GM21367 (cell line): ENCODE results near the gene CDH4.

Experiments used
- ATAC-seq: cut with Tn5 transposase; IDR thresholded peaks from one replicate; pipeline ENCODE4 v1.9.1; 2021; ENCODE audit not compliant: unreplicated experiment

The CDH4 gene

DNA sequence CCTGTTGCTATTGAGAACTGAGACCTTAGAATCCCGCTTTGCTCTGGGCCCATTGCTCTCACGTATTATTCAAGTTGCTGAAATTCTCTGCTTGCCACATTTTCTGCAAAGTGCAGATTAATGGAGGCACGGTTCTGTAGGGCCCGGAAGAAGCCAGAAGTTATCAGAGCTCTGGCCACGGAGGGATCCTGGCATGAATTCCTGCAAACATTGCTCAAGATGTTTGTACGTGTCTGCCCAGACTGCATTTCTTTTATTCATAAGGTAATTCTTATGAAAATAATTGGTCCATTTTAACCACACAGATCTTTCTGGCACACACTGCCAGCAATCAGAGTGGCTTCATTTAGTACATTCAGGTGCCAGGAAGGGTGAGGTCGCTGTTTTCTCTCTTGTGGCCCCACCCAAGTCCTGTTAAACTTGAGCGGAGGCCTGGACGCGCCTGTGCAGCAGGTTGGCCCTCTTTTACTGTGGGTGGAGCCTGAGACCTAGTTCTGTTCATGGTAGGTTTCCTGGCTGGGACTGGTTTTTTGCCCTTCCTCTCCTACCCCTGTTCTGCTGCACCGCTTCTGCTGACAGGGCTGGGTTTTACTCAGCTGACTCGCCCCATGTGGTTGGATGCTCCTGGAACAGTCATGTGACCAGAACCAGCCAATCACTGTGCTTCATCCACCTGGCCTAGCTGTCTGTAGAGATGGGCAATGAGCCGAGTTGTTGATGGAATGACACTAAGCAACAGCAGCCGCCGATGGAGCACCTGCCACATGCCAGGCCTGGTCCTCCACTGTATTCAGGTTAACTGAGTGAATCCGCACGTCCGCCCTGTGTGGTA is 230.2 kb downstream of the CDH4 start:
- no peak for ATAC-seq

DNA sequence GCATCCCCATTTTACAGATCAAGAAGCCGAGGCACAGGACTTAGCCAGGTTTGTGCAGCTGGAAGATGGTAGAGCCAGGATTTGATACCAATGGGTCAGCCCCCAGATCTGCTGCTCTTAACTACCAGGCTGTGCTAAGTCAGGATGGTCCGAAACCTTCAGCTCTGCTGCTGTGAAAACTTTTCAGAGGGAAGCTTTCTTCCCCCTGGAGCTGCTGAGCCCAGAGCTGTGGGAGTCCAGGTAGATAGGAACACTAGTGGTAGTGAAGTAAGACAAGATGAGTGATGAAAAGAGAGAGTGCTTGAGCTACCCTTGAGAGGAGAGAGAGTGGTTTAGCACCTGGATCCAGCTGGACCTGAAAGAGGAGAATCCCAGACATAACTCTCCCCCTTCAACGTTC is 230.8 kb downstream of the CDH4 start:
- no peak for ATAC-seq

GRCh38 chr20:61483336-61484067 is 231.4 kb downstream of the CDH4 start:
- ATAC-seq, result no peak

GRCh38 chr20:61486198-61486597 is 234.1 kb downstream of the CDH4 start:
- ATAC-seq, result no peak

DNA sequence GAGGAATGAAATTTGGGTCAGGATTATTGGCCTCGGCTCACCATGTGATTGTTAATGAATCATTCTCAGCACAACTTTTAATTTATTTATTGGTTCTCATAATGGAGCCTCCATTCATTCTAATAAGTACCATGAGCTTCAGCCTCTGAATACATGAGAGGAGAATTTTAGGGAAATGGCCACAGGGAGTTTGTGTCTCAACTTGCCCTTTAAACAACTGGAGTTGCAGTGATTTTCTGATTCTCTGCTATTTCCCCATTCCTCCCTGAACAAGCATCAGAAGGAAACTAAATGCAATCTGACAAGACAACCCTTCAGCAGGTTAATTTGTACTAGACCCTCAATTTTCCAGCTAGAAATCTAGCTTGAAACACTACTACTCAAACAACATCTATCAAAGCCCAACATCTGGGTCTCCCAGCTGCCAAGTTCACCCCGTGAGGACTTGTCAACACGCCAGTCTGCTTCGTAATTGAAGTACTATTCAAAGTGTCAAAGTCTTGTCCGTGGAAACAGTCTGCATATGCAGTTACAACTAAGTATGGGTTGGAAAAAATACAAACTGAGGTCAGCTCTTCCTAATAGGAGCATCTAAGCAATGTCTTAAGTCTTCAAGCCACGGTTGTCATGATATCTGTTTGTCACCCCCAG is 235.4 kb downstream of the CDH4 start:
- no peak for ATAC-seq

- no peak for ATAC-seq
Observed at GRCh38 chr20:61487997-61488371, 235.9 kb downstream of the CDH4 start.

DNA sequence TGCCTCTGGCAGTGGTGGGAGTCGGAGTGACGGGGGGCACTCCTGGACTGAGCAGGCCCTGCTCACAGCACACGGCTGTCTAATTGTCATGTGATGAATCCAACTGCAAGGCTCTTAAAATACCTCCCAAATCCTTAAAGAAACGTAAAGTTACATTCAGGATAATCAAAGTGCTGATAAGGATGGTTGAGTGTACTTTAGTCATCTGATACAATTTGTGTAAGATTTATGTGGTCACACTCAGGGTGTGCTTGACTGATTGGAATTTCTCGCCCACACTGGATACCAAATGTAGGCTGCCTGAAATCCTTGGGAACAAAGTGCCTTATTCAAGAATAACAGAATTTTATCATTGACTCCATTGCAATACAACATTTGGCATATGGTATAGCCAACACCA is 238.7 kb downstream of the CDH4 start:
- ATAC-seq, result no peak

GRCh38 chr20:61492065-61492464 is 240.0 kb downstream of the CDH4 start:
- no peak for ATAC-seq

DNA sequence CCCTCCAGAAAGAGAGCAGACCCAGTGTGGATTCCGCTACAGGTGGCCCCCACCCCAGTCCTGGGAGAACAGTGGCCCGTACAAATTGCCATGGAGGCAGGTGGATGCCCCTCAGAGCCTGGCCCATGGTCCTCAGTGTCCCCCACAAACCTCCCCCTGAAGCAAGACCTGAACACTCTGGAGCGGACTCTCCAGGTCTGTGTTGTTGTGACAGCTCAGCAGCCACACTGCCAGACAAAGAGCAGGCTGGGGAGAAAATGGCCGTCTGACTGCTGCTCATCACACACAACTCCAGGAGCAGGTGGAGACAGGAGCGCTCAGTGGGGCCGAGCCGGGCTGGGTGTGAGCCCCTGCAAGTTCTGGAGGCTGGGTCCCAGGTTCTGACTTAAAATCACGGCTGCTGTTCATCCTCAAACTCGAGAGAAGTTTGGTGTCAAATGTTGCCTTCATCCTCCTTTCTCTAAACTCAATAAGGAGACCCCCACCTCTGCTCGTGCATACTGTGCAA is 241.8 kb downstream of the CDH4 start:
- ATAC-seq, result no peak

DNA sequence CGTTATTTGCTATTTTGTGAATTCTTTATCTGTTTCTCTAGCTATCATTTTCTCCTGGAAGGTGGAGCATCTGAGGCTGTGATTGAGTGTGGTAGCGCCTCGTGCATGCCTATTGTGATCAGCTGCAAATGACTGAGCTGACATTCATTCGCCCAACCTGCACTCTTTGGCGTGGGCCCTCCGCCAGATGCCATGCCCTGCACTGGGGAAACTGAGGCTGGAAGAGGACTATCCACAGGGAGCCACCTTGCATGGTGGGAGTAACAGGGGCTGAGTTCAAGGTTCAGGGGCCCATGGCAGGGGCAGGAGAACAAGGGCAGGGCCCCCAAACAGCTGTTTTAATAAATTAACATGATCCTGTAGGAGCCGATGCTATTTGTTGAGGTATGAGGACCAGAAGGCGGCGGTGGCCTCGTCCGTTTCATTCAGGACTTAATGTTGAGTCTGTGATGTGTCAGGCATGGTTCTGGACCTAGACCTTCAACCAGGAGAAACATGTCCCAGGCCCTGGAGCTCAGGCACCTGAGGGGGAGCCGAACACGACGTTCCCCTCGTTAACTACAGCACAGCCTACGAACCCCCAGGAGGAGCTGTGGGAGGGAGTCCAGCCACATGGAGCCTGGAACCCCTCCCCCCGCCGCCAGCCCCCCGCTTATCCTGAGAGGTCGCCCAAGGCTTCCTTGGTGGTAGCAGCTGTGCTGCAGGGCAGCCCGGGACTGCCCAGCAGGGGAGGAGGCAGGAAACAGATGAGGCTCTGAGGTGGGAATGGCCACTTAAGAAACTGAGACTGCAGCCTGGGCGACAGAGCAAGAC is 242.9 kb downstream of the CDH4 start:
- ATAC-seq, result no peak

- no peak for ATAC-seq
Observed at GRCh38 chr20:61497029-61497627, 245.1 kb downstream of the CDH4 start.

GRCh38 chr20:61499859-61500554 is 247.9 kb downstream of the CDH4 start:
- no peak for ATAC-seq

DNA sequence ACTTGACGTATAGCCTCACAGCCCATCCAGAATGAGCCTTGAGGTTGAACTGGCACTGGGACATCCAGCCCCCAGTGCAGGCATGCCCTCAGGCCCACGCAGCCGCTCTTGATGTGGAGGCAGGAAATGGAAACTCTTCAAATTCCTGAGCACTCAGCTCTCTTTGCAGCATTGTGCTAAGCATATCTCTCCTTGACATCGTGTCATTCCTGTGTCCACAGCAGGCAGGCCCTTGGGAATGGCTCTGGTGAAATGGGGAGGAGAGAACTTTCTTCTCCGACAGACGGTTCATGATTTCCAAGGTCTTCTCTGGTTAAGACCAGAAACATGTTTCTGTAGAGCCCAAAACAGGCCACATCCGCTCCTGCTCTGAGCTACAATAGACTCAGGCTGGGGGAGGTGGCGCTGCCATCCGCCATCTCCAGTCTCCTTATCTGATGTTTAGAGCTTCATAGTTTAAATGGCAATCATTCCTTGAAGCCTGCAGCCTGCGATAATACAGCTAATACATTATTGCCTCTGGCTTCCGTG is 248.8 kb downstream of the CDH4 start:
- no peak for ATAC-seq

DNA sequence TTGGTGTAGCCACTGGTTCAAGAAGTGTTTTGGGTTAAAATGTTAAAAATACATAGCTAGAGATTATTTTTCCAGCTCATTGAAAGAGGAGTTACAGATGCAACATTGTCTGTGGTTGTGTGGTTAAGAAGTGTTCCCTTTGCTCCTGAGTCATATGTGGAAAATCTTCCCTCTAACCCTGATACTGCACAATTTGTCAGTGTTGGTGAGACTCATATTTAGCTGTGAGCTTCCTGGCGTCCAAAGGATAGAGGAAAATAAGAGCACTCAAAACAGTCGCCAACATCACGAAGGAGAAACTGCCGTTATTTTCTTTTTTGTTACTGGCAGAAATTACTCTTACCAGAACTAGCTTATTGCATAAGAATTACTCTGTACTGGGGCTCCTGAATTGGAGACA is 250.4 kb downstream of the CDH4 start:
- ATAC-seq, result no peak

GRCh38 chr20:61503106-61503505 is 251.0 kb downstream of the CDH4 start:
- ATAC-seq, result no peak

GRCh38 chr20:61505508-61505907 is 253.4 kb downstream of the CDH4 start:
- no peak for ATAC-seq

- ATAC-seq, result no peak
Observed at GRCh38 chr20:61507778-61508177, 255.7 kb downstream of the CDH4 start.

DNA sequence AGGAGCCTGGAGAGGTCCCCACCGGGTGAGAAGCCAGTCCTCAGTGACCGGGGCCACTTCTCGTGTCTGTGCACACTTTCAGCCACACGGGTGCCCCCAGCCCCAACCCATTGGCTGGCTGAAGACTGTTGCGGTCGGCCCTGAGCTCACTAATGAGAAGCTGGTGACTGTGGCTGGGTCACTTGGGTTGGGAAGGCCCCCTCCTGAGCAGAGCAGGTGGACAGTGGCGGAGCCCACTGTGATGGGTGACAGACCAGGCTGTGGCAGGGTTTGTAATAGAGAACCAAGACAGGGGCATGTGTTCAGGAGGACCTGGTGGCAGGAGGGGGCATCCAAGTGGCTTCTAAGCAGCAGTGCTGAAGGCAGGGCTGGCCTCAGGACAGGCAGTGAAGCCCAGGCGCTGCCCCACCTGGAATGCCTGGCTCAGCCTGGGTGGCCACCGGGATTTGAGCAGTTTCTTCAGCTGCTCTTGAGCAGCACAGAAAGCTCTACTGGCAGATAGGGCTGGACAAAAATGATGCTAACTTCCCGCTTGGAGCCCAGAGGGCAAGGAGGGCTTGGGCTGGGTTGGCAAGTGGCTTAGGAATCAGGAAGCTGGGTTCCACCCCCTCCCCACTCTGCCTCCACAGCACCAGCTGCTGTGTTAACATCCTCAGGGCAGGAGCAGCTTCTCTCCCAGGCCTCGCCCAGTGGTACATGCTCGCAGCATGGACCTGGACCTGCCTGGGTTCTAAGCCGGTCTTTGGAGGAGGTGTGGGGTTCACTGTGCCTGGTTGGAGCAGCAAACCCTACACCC is 256.4 kb downstream of the CDH4 start:
- no peak for ATAC-seq

DNA sequence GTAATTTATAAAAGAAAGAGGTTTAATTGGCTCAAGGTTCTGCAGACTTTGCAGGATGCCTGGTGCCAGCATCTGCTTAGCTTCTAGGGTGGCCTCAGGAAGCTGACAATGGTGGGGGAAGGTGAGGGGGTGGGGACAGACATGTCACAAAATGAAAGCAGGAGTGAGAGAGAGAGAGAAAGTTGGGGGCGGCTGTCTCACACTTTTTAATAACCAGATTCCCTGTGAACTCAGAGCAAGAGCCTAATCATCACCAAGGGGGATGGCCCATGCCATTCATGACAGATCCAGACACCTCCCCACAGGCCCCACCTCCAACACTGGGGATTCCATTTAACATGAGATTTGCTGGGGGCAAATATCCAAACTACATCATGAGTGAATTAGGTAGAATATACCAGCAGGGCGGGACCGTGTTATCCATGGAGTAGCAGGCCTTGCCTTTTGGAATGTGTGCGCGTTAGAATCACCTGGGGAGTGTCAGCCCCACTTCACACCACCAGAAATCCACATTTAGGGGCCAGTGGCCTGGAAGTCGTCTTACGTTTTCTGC is 258.8 kb downstream of the CDH4 start:
- no peak for ATAC-seq
